Activated T-cell treated with anti-CD3 and anti-CD28 coated beads for 48 hours (primary cell): Measurements from ENCODE around the gene NMNAT3.

ENCODE experiments used
- DNase-seq: peaks from one replicate; pipeline ENCODE4 v3.0.0-alpha.2; 2020; ENCODE audit warnings: low read depth

NMNAT3 gene

GRCh38 chr3:139541532-139542288, 136.1 kb downstream of the NMNAT3 start:
- no peak for DNase-seq

- DNase-seq, result no peak
Measured at GRCh38 chr3:139540651-139541531, 136.9 kb downstream of the NMNAT3 start.

GRCh38 chr3:139538733-139539132, 139.0 kb downstream of the NMNAT3 start:
- DNase-seq, result no peak

- no peak for DNase-seq
Measured at GRCh38 chr3:139537795-139538621, 139.8 kb downstream of the NMNAT3 start.

GRCh38 chr3:139537361-139537760, 140.4 kb downstream of the NMNAT3 start:
- DNase-seq, result no peak

GRCh38 chr3:139534992-139535879, 142.5 kb downstream of the NMNAT3 start:
- DNase-seq, result no peak

- no peak for DNase-seq
Measured at GRCh38 chr3:139534455-139534812, 143.3 kb downstream of the NMNAT3 start.

- DNase-seq, result no peak
Measured at GRCh38 chr3:139533781-139534454, 143.9 kb downstream of the NMNAT3 start.

GRCh38 chr3:139532976-139533375, 144.8 kb downstream of the NMNAT3 start:
- no peak for DNase-seq

GRCh38 chr3:139530717-139531116, 147.1 kb downstream of the NMNAT3 start:
- DNase-seq, result no peak

- DNase-seq, result no peak
Measured at GRCh38 chr3:139529662-139530061, 148.1 kb downstream of the NMNAT3 start.

GRCh38 chr3:139528924-139529323, 148.8 kb downstream of the NMNAT3 start:
- no peak for DNase-seq

- no peak for DNase-seq
Measured at GRCh38 chr3:139528281-139528680, 149.5 kb downstream of the NMNAT3 start.

GRCh38 chr3:139527265-139527664, 150.5 kb downstream of the NMNAT3 start:
- no peak for DNase-seq

- no peak for DNase-seq
Measured at GRCh38 chr3:139526146-139526545, 151.6 kb downstream of the NMNAT3 start.

- DNase-seq, result no peak
Measured at GRCh38 chr3:139524841-139525636, 152.7 kb downstream of the NMNAT3 start.

GRCh38 chr3:139523718-139524117, 154.1 kb downstream of the NMNAT3 start:
- no peak for DNase-seq

- no peak for DNase-seq
Measured at GRCh38 chr3:139523166-139523565, 154.6 kb downstream of the NMNAT3 start.

GRCh38 chr3:139522421-139522820, 155.4 kb downstream of the NMNAT3 start:
- no peak for DNase-seq

GRCh38 chr3:139521816-139522215, 156.0 kb downstream of the NMNAT3 start:
- DNase-seq, result no peak
